ENCODE results near the gene RHBDF2. TPM values are rescaled to one million over a fixed set of nuclear protein-coding genes. Genes with fewer than 3 reads are reported as not detected.

The RHBDF2 gene
- total RNA-seq, 1 experiment from 2014 or later: 33.4 TPM

GRCh38 chr17:76541739-76542454, 40.7 kb upstream of the RHBDF2 start:
- ChIA-PET POLR2A (interaction anchor here (0.7 to 2.9 kb wide), 3 partner anchors 10 to 18 kb away, joined by 3 to 31 read pairs (median 4); no protein-coding TSS in a partner anchor), CTCF (no interaction called here)
- Mint-ChIP-seq H3K4me1 (ENCODE audit: insufficient read depth, unreplicated experiment) (no peaks in the 10 kb centered on the region), H3K27me3 (ENCODE audit: insufficient read depth, unreplicated experiment) (peaks cover 12% of the 10 kb centered on the region), H3K36me3 (ENCODE audit: insufficient read depth, unreplicated experiment) (no peaks in the 10 kb centered on the region), H3K4me3 (ENCODE audit: unreplicated experiment) (no peak overlapping the region), H3K9me3 (ENCODE audit: unreplicated experiment) (no peaks in the 10 kb centered on the region), H3K27ac (ENCODE audit: low read depth, unreplicated experiment) (no peak overlapping the region)
- intact Hi-C loops (cut with micrococcal nuclease): no loop called here
- no peak for DNase-seq (ENCODE audit: unreplicated experiment)
- TF ChIP-seq, protein P1, sequence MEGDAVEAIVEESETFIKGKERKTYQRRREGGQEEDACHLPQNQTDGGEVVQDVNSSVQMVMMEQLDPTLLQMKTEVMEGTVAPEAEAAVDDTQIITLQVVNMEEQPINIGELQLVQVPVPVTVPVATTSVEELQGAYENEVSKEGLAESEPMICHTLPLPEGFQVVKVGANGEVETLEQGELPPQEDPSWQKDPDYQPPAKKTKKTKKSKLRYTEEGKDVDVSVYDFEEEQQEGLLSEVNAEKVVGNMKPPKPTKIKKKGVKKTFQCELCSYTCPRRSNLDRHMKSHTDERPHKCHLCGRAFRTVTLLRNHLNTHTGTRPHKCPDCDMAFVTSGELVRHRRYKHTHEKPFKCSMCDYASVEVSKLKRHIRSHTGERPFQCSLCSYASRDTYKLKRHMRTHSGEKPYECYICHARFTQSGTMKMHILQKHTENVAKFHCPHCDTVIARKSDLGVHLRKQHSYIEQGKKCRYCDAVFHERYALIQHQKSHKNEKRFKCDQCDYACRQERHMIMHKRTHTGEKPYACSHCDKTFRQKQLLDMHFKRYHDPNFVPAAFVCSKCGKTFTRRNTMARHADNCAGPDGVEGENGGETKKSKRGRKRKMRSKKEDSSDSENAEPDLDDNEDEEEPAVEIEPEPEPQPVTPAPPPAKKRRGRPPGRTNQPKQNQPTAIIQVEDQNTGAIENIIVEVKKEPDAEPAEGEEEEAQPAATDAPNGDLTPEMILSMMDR (IDR thresholded peaks at IDR 0.05; ENCODE audit: unreplicated experiment): no peak
- BruUV-seq (replicated peaks): no TSS peak

GRCh38 chr17:76540381-76541300, 39.4 kb upstream of the RHBDF2 start:
- DNase-seq (ENCODE audit: unreplicated experiment): peak; percentile 96
- Mint-ChIP-seq H3K27ac (ENCODE audit: low read depth, unreplicated experiment) (no peak overlapping the region), H3K9me3 (ENCODE audit: unreplicated experiment) (no peaks in the 10 kb centered on the region), H3K4me1 (ENCODE audit: insufficient read depth, unreplicated experiment) (no peaks in the 10 kb centered on the region), H3K4me3 (ENCODE audit: unreplicated experiment) (peak overlapping the region; percentile 69), H3K36me3 (ENCODE audit: insufficient read depth, unreplicated experiment) (no peaks in the 10 kb centered on the region), H3K27me3 (ENCODE audit: insufficient read depth, unreplicated experiment) (peaks cover 12% of the 10 kb centered on the region)
- intact Hi-C loops (cut with micrococcal nuclease): no loop called here
- POLR2A ChIA-PET: interaction anchor here (0.6 to 2.9 kb wide), 9 partner anchors 10 to 164 kb away, joined by 3 to 31 read pairs (median 5); no protein-coding TSS in a partner anchor
- BruUV-seq (replicated peaks): no TSS peak
- CTCF ChIA-PET: interaction anchor here (0.5 to 1.7 kb wide), 6 partner anchors 18 to 890 kb away, joined by 3 to 9 read pairs (median 4); no protein-coding TSS in a partner anchor
- TF ChIP-seq, protein P1 (IDR thresholded peaks at IDR 0.05; ENCODE audit: unreplicated experiment): peak; percentile 21

DNA sequence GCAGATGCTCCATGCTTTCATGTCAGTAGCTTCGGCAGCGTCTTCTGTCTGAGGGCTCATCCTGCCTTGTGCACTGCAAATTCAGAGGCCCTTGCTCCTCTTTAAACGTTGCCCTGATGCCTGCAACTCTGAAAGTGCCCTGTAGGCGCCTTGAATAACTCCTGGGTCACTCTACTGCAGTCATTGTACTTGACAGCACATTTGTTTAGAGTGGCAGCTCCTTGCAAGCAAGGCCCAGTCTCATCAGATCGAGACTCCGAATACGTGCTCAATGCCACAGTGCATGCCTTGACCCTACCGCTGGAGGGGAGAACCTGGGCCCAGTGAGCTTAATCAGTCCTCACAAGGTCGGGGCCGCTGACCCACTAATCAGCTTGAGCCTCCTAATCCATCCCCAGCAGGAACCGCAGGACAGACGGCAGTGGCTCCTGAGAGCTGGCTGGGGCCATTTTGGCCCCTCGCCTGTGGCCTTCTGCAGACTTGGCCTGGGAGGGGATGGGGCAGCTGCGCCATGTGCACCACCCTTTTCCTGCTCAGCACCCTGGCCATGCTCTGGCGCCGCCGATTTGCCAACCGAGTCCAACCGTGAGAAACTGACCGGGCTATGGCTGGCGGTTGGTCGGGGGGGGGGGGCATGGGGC, 38.5 kb upstream of the RHBDF2 start, which contains the start of gene PRCD:
TSS of gene PRCD (plus strand) at position 414 of the 641 bp plus-strand sequence. CDS start at position 512, 98 bp downstream.
- BruUV-seq (replicated peaks): no TSS peak
- no peaks in the 10 kb centered on the region for H3K4me1 Mint-ChIP-seq (ENCODE audit: insufficient read depth, unreplicated experiment)
- H3K4me3 Mint-ChIP-seq (ENCODE audit: unreplicated experiment): peak within 1 kb of the TSS; percentile 69
- ChIA-PET POLR2A (interaction anchor here (0.6 to 2.9 kb wide), 7 partner anchors 10 to 196 kb away, joined by 3 to 31 read pairs (median 4); no protein-coding TSS in a partner anchor), CTCF (interaction anchor here (1.1 to 1.7 kb wide), 3 partner anchors 17 to 175 kb away, joined by 5 to 9 read pairs (median 5); no protein-coding TSS in a partner anchor)
- intact Hi-C loops (cut with micrococcal nuclease): no loop called here
- H3K9me3 Mint-ChIP-seq (ENCODE audit: unreplicated experiment): no peaks in the 10 kb centered on the region
- DNase-seq (ENCODE audit: unreplicated experiment): no peak
- TF ChIP-seq, protein P1 (IDR thresholded peaks at IDR 0.05; ENCODE audit: unreplicated experiment): no peak
- no peaks in the 10 kb centered on the region for H3K36me3 Mint-ChIP-seq (ENCODE audit: insufficient read depth, unreplicated experiment)
- H3K27ac Mint-ChIP-seq (ENCODE audit: low read depth, unreplicated experiment): no peak within 1 kb of the TSS
- H3K27me3 Mint-ChIP-seq (ENCODE audit: insufficient read depth, unreplicated experiment): peaks cover 11% of the 10 kb centered on the region
